ENCODE results near the gene NCOA1. TPM values are rescaled to one million over a fixed set of nuclear protein-coding genes. Genes with fewer than 3 reads are reported as not detected.

The NCOA1 gene
- total RNA-seq, 1 experiment from 2014 or later: 37.1 TPM

- H3K4me1 ChIP-seq: no peaks in the 10 kb centered on the region
- H3K4me1 Mint-ChIP-seq (ENCODE audit: low read depth, unreplicated experiment): no peaks in the 10 kb centered on the region
- no peak overlapping the region for H3K4me3 ChIP-seq (ENCODE audit: low read depth, low read length)
- no TSS peak for BruUV-seq (replicated peaks)
- no peaks in the 10 kb centered on the region for H3K9me3 ChIP-seq
- TF ChIP-seq, protein P1, sequence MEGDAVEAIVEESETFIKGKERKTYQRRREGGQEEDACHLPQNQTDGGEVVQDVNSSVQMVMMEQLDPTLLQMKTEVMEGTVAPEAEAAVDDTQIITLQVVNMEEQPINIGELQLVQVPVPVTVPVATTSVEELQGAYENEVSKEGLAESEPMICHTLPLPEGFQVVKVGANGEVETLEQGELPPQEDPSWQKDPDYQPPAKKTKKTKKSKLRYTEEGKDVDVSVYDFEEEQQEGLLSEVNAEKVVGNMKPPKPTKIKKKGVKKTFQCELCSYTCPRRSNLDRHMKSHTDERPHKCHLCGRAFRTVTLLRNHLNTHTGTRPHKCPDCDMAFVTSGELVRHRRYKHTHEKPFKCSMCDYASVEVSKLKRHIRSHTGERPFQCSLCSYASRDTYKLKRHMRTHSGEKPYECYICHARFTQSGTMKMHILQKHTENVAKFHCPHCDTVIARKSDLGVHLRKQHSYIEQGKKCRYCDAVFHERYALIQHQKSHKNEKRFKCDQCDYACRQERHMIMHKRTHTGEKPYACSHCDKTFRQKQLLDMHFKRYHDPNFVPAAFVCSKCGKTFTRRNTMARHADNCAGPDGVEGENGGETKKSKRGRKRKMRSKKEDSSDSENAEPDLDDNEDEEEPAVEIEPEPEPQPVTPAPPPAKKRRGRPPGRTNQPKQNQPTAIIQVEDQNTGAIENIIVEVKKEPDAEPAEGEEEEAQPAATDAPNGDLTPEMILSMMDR (IDR thresholded peaks at IDR 0.05; ENCODE audit: insufficient read depth in 1 of 2, low read depth in 1 of 2, low read length in 1 of 2, severe bottlenecking in 1 of 2, unreplicated experiment in 1 of 2): no peak
- ChIA-PET POLR2A (no interaction called here), CTCF (no interaction called here)
- intact Hi-C loops (cut with micrococcal nuclease; ENCODE audit: unreplicated experiment): no loop called here
- H3K36me3 Mint-ChIP-seq (ENCODE audit: insufficient read depth, unreplicated experiment): peaks cover 7% of the 10 kb centered on the region
- H3K27ac Mint-ChIP-seq (ENCODE audit: unreplicated experiment): no peak overlapping the region
- H3K27me3 Mint-ChIP-seq (ENCODE audit: insufficient read depth, unreplicated experiment): no peaks in the 10 kb centered on the region
- H3K27me3 ChIP-seq (replicated peaks; ENCODE audit: control insufficient read depth, insufficient read depth, low read length): no peaks in the 10 kb centered on the region
- H3K9me3 Mint-ChIP-seq (ENCODE audit: unreplicated experiment): no peaks in the 10 kb centered on the region
- no peaks in the 10 kb centered on the region; the same call in 1 of the 2 replicates for H3K36me3 ChIP-seq (ENCODE audit: control insufficient read depth, insufficient read depth, low read length)
- H3K4me3 Mint-ChIP-seq (ENCODE audit: unreplicated experiment): no peak overlapping the region
- DNase-seq: no peak
Measured at GRCh38 chr2:24747299-24747698, 256.2 kb downstream of the NCOA1 start.

GRCh38 chr2:24749069-24749691 lies 258.1 kb downstream of the NCOA1 start:
- no peaks in the 10 kb centered on the region for H3K9me3 ChIP-seq
- H3K4me1 ChIP-seq: no peaks in the 10 kb centered on the region
- Mint-ChIP-seq H3K36me3 (ENCODE audit: insufficient read depth, unreplicated experiment) (no peaks in the 10 kb centered on the region), H3K27me3 (ENCODE audit: insufficient read depth, unreplicated experiment) (no peaks in the 10 kb centered on the region), H3K9me3 (ENCODE audit: unreplicated experiment) (no peaks in the 10 kb centered on the region), H3K4me3 (ENCODE audit: unreplicated experiment) (no peak overlapping the region), H3K4me1 (ENCODE audit: low read depth, unreplicated experiment) (no peaks in the 10 kb centered on the region), H3K27ac (ENCODE audit: unreplicated experiment) (no peak overlapping the region)
- ChIA-PET CTCF (interaction anchor here (1.0 kb wide), 1 partner anchor 43 kb away, joined by 3 read pairs; the partner anchor contains the start of genes CENPO and PTRHD1), POLR2A (no interaction called here)
- TF ChIP-seq, protein P1 (IDR thresholded peaks at IDR 0.05; ENCODE audit: insufficient read depth in 1 of 2, low read depth in 1 of 2, low read length in 1 of 2, severe bottlenecking in 1 of 2, unreplicated experiment in 1 of 2): no peak
- H3K36me3 ChIP-seq (ENCODE audit: control insufficient read depth, insufficient read depth, low read length): no peaks in the 10 kb centered on the region
- intact Hi-C loops (cut with micrococcal nuclease; ENCODE audit: unreplicated experiment): no loop called here
- no peaks in the 10 kb centered on the region for H3K27me3 ChIP-seq (replicated peaks; ENCODE audit: control insufficient read depth, insufficient read depth, low read length)
- no TSS peak for BruUV-seq (replicated peaks)
- no peak for DNase-seq
- H3K4me3 ChIP-seq (ENCODE audit: low read depth, low read length): no peak overlapping the region

DNA sequence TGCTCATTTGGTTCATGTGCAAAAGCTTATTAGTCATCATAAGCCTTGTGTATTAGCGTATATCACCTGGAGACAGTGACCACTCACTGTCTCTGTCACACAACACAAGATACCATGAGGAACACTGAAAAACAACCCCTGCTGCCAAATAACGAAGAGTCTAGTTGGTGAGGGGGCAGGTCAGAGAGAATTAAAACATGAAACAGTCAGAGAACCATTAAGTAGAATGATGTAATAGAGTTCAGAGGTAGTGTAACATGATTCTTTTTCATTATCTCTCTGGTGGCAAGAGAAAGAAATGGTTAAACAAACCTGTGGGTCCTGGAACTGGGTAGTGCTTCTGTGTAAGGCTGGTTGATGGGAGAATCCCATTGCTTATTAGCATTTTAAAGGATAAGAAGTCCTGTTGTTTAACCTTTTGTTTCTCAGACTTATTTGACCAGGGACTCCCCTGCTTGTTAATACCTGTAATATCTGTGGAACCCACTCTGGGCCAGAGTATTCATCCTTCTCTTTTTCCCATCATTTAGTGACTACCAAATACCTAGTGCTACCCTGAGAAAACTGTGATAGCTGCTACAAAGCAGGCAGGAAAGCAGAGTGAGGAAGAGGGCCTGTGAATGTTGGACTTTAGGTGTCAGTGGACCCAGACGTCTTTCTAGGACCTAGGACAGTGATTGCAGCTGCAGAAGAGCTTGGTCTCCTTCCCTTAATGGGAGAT lies 264.1 kb downstream of the NCOA1 start:
- no TSS peak for BruUV-seq (replicated peaks)
- Mint-ChIP-seq H3K27ac (ENCODE audit: unreplicated experiment) (no peak overlapping the region), H3K4me3 (ENCODE audit: unreplicated experiment) (no peak overlapping the region), H3K9me3 (ENCODE audit: unreplicated experiment) (no peaks in the 10 kb centered on the region), H3K27me3 (ENCODE audit: insufficient read depth, unreplicated experiment) (no peaks in the 10 kb centered on the region), H3K4me1 (ENCODE audit: low read depth, unreplicated experiment) (no peaks in the 10 kb centered on the region), H3K36me3 (ENCODE audit: insufficient read depth, unreplicated experiment) (peaks cover 7% of the 10 kb centered on the region)
- POLR2A ChIA-PET: no interaction called here
- intact Hi-C loops (cut with micrococcal nuclease; ENCODE audit: unreplicated experiment): no loop called here
- H3K36me3 ChIP-seq (ENCODE audit: control insufficient read depth, insufficient read depth, low read length): peaks cover 2% of the 10 kb centered on the region; the same call in 1 of the 2 replicates
- H3K27me3 ChIP-seq (replicated peaks; ENCODE audit: control insufficient read depth, insufficient read depth, low read length): no peaks in the 10 kb centered on the region
- TF ChIP-seq, protein P1 (IDR thresholded peaks at IDR 0.05; ENCODE audit: insufficient read depth in 1 of 2, low read depth in 1 of 2, low read length in 1 of 2, severe bottlenecking in 1 of 2, unreplicated experiment in 1 of 2): no peak
- CTCF ChIA-PET: no interaction called here
- no peaks in the 10 kb centered on the region for H3K9me3 ChIP-seq
- no peak overlapping the region for H3K4me3 ChIP-seq (ENCODE audit: low read depth, low read length)
- no peaks in the 10 kb centered on the region; the same call in 1 of the 2 replicates for H3K4me1 ChIP-seq
- DNase-seq: no peak

Data from Caco-2 (cell line).